ENCODE results near the gene CEP85. TPM values are rescaled to one million over a fixed set of nuclear protein-coding genes. Genes with fewer than 3 reads are reported as not detected.

The CEP85 gene
- total and polyA plus RNA-seq, 9 of the 15 experiments (the other 6 are each of a cell fraction or from before 2014, with no cell fraction given), result 42.1 to 140 (median 92.6) TPM

GRCh38 chr1:26279456-26280332 is 45.7 kb downstream of the CEP85 start, which contains the start of gene SH3BGRL3 (continued):
- no peak for TF ChIP-seq ZNF398 (CRISPR knock-in tag; IDR thresholded peaks at IDR 0.05)
- no peak for TF ChIP-seq ZNF507 (tag; conservative IDR thresholded peaks at IDR 0.05)
- TF ChIP-seq NKRF (IDR thresholded peaks at IDR 0.05; ENCODE audit: borderline replicate concordance), result peak; percentile 75
- 0 out of 2 replicates have a peak, but pooled peaks have one; percentile 66 for TF ChIP-seq PHB (CRISPR knock-in tag; IDR thresholded peaks at IDR 0.05)
- no peak for TF ChIP-seq ZNF165 (CRISPR knock-in tag; IDR thresholded peaks at IDR 0.05; ENCODE audit: borderline replicate concordance)
- no peak for TF ChIP-seq LEF1 (IDR thresholded peaks at IDR 0.05)
- 0 out of 2 replicates have a peak, but pooled peaks have one; percentile 16 for TF ChIP-seq ZNF561 (CRISPR knock-in tag; conservative IDR thresholded peaks at IDR 0.05)
- TF ChIP-seq UBTF (IDR thresholded peaks at IDR 0.05; ENCODE audit: borderline replicate concordance in 1 of 2, low read depth in 2 of 2, low read length in 2 of 2), result no peak; a peak in 1 of 4 replicates

All from K562 (cell line).